PC-3 (cell line): ENCODE results near the gene WDFY3. TPM values are rescaled to one million over a fixed set of nuclear protein-coding genes. Genes with fewer than 3 reads are reported as not detected.

Experiments
- ATAC-seq: fragments of 200-7000 bp; cut with Tn5 transposase; 2 replicates; pipeline ENCODE4 v1.9.1; 2020; ENCODE audit warnings: mild to moderate bottlenecking, moderate library complexity
- BruUV-seq: library from RNA; stranded (reverse); fragments of 400-500 nt; replicated peaks from 2 replicates; lab custom pipeline; 2021; lab: Mats Ljungman, UMichigan
- CTCF ChIA-PET: fragments of 300-600 bp; sonication (Branson Sonifier 250); formaldehyde crosslinking; loops from one replicate; lab custom pipeline; 2022; ENCODE audit warnings: antibody characterized with exemption; lab: Charles Lee
- POLR2A ChIA-PET: fragments of 300-600 bp; sonication (Branson Sonifier 250); formaldehyde crosslinking; loops from one replicate; lab custom pipeline; 2022; ENCODE audit warnings: antibody characterized with exemption; ENCODE audit not compliant: unreplicated experiment; lab: Charles Lee
- DNase-seq: peaks from one replicate; pipeline ENCODE4 v3.0.0-alpha.2; 2015
- H2AFZ ChIP-seq: fragments of 300-600 bp; sonication (generic); 2 replicates; pipeline ENCODE4 v1.6.0; 2016; ENCODE audit warnings: antibody characterized with exemption, low read length
- H3F3A ChIP-seq: fragments of 300-600 bp; sonication (generic); one replicate; pipeline ENCODE4 v1.6.0; 2017; ENCODE audit warnings: antibody characterized with exemption, low read length, control low read depth, mild to moderate bottlenecking; ENCODE audit not compliant: unreplicated experiment
- H3K27ac ChIP-seq: fragments of 300-600 bp; sonication (generic); 2 replicates; pipeline ENCODE4 v1.5.1; 2016; ENCODE audit warnings: mild to moderate bottlenecking, low read length
- H3K27me3 ChIP-seq: fragments of 300-600 bp; sonication (generic); 2 replicates; pipeline ENCODE4 v1.6.1; 2016; ENCODE audit warnings: low read length, mixed read lengths
- H3K36me3 ChIP-seq: fragments of 300-600 bp; sonication (generic); 2 replicates; pipeline ENCODE4 v1.6.1; 2016; ENCODE audit warnings: low read depth, mixed run types, low read length, mixed read lengths
- H3K4me1 ChIP-seq: fragments of 300-600 bp; sonication (generic); 2 replicates; pipeline ENCODE4 v1.5.1; 2016; ENCODE audit warnings: low read length; ENCODE audit not compliant: insufficient read depth
- H3K4me2 ChIP-seq: fragments of 300-600 bp; sonication (generic); 2 replicates; pipeline ENCODE4 v1.6.0; 2016; ENCODE audit warnings: low read length
- H3K4me3 ChIP-seq: fragments of 300-600 bp; sonication (generic); 2 replicates; pipeline ENCODE4 v1.5.1; 2016; ENCODE audit warnings: mild to moderate bottlenecking, low read length, mixed read lengths
- H3K79me2 ChIP-seq: fragments of 300-600 bp; sonication (generic); 2 replicates; pipeline ENCODE4 v1.6.1; 2017; ENCODE audit warnings: low read length, mixed read lengths
- H3K9ac ChIP-seq: fragments of 300-600 bp; sonication (generic); 2 replicates; pipeline ENCODE4 v1.6.0; 2016; ENCODE audit warnings: mild to moderate bottlenecking, low read length
- H3K9me2 ChIP-seq: fragments of 300-600 bp; sonication (generic); replicated peaks from 2 replicates; pipeline ENCODE4 v1.6.1; 2016; ENCODE audit warnings: mixed run types, low read length, mixed read lengths
- H3K9me3 ChIP-seq: fragments of 300-600 bp; sonication (generic); 2 replicates; pipeline ENCODE4 v1.6.1; 2016; ENCODE audit warnings: low read length, mixed read lengths
- H4K20me1 ChIP-seq: fragments of 300-600 bp; sonication (generic); 2 replicates; pipeline ENCODE4 v1.6.1; 2016; ENCODE audit warnings: low read length, mixed read lengths
- EZH2 ChIP-seq: fragments of 300-600 bp; sonication (generic); IDR thresholded peaks from one replicate; pipeline ENCODE4 v1.6.1; 2017; ENCODE audit warnings: antibody characterized with exemption, mild to moderate bottlenecking, low read length; ENCODE audit not compliant: unreplicated experiment
- EZH2phosphoT487 ChIP-seq: fragments of 300-600 bp; sonication (generic); IDR thresholded peaks from 2 replicates; pipeline ENCODE4 v1.6.1; 2018; ENCODE audit warnings: mild to moderate bottlenecking, antibody characterized with exemption, low read length, borderline replicate concordance
- intact Hi-C: fragments of 100-400 bp; cut with micrococcal nuclease; formaldehyde crosslinking; loops from 2 replicates; pipeline ENCODE4 v1.9.0; 2023
- total RNA-seq: library from RNA; depleted of rRNA; stranded (reverse); fragments of >200 nt; gene quantifications from 2 replicates; pipeline ENCODE4 v1.2.3, GENCODE V29; 2014
- TF ChIP-seq, protein P1 (sequence below): fragments of 300-600 bp; sonication (generic); conservative IDR thresholded peaks from 2 replicates; pipeline ENCODE4 v1.5.1; 2017; ENCODE audit warnings: antibody characterized with exemption, low read depth, mild to moderate bottlenecking, low read length

The WDFY3 gene
- total RNA-seq, 1 experiment from 2014 or later = 23.1 TPM

DNA sequence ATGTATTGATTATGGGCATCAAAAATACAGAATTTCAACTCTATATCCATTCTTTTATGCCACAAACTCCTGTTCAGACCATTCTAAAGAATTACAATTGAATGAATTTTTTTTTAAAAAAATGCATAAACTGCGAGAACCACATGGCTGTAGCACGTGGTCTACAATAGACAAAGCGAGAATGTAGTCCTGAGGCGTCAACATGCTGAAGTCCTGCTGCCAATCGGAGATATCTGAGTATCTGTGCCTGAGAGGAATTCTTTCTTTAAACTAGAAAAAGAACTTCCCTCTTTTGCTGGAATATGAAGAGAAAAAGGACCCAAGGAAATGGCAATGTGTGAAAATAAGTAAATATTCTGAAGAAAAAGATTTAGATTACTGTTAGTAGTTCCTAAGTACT, 277.9 kb downstream of the WDFY3 start:
- CTCF ChIA-PET = no interaction called here
- H3K27ac ChIP-seq = no peak overlapping the region
- no peak overlapping the region for H3K9ac ChIP-seq
- peaks cover 38% of the 10 kb centered on the region for H3K4me1 ChIP-seq
- TF ChIP-seq, protein P1, sequence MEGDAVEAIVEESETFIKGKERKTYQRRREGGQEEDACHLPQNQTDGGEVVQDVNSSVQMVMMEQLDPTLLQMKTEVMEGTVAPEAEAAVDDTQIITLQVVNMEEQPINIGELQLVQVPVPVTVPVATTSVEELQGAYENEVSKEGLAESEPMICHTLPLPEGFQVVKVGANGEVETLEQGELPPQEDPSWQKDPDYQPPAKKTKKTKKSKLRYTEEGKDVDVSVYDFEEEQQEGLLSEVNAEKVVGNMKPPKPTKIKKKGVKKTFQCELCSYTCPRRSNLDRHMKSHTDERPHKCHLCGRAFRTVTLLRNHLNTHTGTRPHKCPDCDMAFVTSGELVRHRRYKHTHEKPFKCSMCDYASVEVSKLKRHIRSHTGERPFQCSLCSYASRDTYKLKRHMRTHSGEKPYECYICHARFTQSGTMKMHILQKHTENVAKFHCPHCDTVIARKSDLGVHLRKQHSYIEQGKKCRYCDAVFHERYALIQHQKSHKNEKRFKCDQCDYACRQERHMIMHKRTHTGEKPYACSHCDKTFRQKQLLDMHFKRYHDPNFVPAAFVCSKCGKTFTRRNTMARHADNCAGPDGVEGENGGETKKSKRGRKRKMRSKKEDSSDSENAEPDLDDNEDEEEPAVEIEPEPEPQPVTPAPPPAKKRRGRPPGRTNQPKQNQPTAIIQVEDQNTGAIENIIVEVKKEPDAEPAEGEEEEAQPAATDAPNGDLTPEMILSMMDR = no peak
- TF ChIP-seq EZH2phosphoT487 (no peak), EZH2 (no peak)
- no peaks in the 10 kb centered on the region for H3K9me3 ChIP-seq
- H2AFZ ChIP-seq = no peak overlapping the region
- no peaks in the 10 kb centered on the region for H4K20me1 ChIP-seq
- no peak overlapping the region for H3K4me3 ChIP-seq
- no TSS peak for BruUV-seq
- intact Hi-C loops = no loop called here
- 0 out of 2 replicates have a peak, but pooled peaks cover 12% of the 10 kb centered on the region for H3K36me3 ChIP-seq
- no peaks in the 10 kb centered on the region for H3K27me3 ChIP-seq
- ATAC-seq = no peak
- no peak for DNase-seq
- POLR2A ChIA-PET = no interaction called here
- H3K9me2 ChIP-seq = no peaks in the 10 kb centered on the region
- peaks cover 11% of the 10 kb centered on the region for H3F3A ChIP-seq
- no peak overlapping the region for H3K4me2 ChIP-seq
- no peaks in the 10 kb centered on the region for H3K79me2 ChIP-seq

DNA sequence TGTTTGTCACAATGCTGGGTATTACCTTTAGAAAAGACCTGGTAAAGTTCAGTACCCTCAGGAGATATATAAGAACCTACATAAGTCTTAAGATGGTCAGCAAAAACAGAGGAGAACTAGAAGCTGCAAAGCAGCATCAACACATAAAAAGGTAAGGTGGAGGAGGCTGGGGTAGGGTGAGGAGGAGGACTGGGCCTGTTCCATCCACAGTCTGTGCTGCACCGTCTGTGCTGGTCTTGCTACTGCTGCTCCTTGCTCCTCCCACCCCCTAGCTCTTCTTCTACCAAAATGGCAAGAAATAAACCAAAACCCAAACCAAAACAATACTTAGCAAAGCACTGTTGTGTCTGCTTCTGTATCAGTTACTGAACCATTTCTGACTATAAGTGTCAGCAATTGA, 281.4 kb downstream of the WDFY3 start:
- Histone ChIP-seq H4K20me1 (no peaks in the 10 kb centered on the region), H3K4me2 (no peak overlapping the region), H3K9ac (no peak overlapping the region), H2AFZ (no peak overlapping the region), H3K4me3 (no peak overlapping the region), H3K27me3 (no peaks in the 10 kb centered on the region), H3K9me3 (no peaks in the 10 kb centered on the region), H3K4me1 (peaks cover 19% of the 10 kb centered on the region), H3K9me2 (no peaks in the 10 kb centered on the region), H3K79me2 (no peaks in the 10 kb centered on the region), H3K27ac (no peak overlapping the region), H3F3A (no peaks in the 10 kb centered on the region), H3K36me3 (0 out of 2 replicates have a peak, but pooled peaks cover 12% of the 10 kb centered on the region)
- no peak for ATAC-seq
- ChIA-PET CTCF (no interaction called here), POLR2A (interaction anchor here (0.6 kb wide), 1 partner anchor 1092 kb away, joined by 3 read pairs; no protein-coding TSS in a partner anchor)
- no TSS peak for BruUV-seq
- intact Hi-C loops = no loop called here
- TF ChIP-seq, protein P1 = no peak
- TF ChIP-seq EZH2 = no peak
- no peak for TF ChIP-seq EZH2phosphoT487
- DNase-seq = no peak

DNA sequence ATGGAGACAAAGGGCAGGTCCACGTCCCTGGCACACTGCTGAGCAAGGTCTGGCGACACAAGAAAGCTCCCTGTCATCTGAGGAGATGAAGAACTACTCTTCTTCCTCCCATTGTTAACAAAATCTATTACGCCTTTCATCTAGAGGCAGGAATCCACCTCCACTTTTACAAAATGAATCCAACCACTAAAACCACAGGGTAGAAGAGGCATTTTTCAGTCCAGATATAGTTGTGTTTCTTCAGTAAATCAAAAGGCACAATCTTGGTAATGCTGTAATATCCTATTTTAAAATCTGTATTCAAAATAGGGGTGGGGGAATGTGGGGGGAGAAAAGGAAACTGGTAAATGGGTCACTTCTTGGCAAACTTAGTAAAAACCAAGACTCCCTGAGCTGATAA, 282.1 kb downstream of the WDFY3 start:
- TF ChIP-seq EZH2phosphoT487 (no peak), EZH2 (no peak)
- TF ChIP-seq, protein P1 = no peak
- BruUV-seq = no TSS peak
- no peaks in the 10 kb centered on the region for H3F3A ChIP-seq
- H3K36me3 ChIP-seq = 0 out of 2 replicates have a peak, but pooled peaks cover 12% of the 10 kb centered on the region
- H3K9me3 ChIP-seq = no peaks in the 10 kb centered on the region
- H4K20me1 ChIP-seq = no peaks in the 10 kb centered on the region
- no peak overlapping the region for H3K27ac ChIP-seq
- peaks cover 12% of the 10 kb centered on the region for H3K4me1 ChIP-seq
- no peaks in the 10 kb centered on the region for H3K27me3 ChIP-seq
- ATAC-seq = no peak
- no peak for DNase-seq
- H3K9ac ChIP-seq = no peak overlapping the region
- ChIA-PET CTCF (no interaction called here), POLR2A (no interaction called here)
- no peak overlapping the region for H3K4me3 ChIP-seq
- H3K4me2 ChIP-seq = no peak overlapping the region
- intact Hi-C loops = no loop called here
- H3K79me2 ChIP-seq = no peaks in the 10 kb centered on the region
- no peak overlapping the region for H2AFZ ChIP-seq
- no peaks in the 10 kb centered on the region for H3K9me2 ChIP-seq
